ENCODE results near the gene BICC1. TPM values are rescaled to one million over a fixed set of nuclear protein-coding genes. Genes with fewer than 3 reads are reported as not detected.

The BICC1 gene
- total RNA-seq, 1 experiment from 2014 or later: 0.67 TPM

DNA sequence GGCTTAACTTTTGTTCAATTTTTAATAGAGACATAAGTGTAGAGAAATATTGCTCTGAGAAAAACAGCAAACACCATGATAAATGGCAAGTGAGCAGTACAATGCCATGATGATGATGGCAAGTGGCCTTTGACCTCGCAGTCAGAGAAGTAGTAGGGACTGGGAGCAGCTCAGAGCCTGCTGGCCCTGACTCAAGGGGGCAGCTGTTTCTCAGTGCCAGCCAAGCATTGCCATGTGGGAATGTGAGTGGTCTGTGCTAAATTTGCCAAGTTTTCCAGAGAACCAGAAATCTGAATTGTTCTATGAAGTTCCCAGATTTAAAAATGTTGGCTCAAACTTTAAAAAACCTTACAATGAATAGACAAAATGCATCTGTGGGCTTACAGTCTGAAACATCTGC lies 187.9 kb downstream of the BICC1 start:
- H3K27me3 ChIP-seq (ENCODE audit: control insufficient read depth, insufficient read depth, low read length): no peaks in the 10 kb centered on the region
- TF ChIP-seq, protein P1, sequence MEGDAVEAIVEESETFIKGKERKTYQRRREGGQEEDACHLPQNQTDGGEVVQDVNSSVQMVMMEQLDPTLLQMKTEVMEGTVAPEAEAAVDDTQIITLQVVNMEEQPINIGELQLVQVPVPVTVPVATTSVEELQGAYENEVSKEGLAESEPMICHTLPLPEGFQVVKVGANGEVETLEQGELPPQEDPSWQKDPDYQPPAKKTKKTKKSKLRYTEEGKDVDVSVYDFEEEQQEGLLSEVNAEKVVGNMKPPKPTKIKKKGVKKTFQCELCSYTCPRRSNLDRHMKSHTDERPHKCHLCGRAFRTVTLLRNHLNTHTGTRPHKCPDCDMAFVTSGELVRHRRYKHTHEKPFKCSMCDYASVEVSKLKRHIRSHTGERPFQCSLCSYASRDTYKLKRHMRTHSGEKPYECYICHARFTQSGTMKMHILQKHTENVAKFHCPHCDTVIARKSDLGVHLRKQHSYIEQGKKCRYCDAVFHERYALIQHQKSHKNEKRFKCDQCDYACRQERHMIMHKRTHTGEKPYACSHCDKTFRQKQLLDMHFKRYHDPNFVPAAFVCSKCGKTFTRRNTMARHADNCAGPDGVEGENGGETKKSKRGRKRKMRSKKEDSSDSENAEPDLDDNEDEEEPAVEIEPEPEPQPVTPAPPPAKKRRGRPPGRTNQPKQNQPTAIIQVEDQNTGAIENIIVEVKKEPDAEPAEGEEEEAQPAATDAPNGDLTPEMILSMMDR (IDR thresholded peaks at IDR 0.05): no peak
- no peak for TF ChIP-seq POLR2AphosphoS5 (IDR thresholded peaks at IDR 0.05; ENCODE audit: low read depth, low read length)
- TF ChIP-seq TCF7L2 (IDR thresholded peaks at IDR 0.05; ENCODE audit: low read depth, low read length): no peak
- TF ChIP-seq SIN3A (IDR thresholded peaks at IDR 0.05; ENCODE audit: borderline replicate concordance, insufficient read depth, low read depth, low read length): no peak
- TF ChIP-seq, protein P2, sequence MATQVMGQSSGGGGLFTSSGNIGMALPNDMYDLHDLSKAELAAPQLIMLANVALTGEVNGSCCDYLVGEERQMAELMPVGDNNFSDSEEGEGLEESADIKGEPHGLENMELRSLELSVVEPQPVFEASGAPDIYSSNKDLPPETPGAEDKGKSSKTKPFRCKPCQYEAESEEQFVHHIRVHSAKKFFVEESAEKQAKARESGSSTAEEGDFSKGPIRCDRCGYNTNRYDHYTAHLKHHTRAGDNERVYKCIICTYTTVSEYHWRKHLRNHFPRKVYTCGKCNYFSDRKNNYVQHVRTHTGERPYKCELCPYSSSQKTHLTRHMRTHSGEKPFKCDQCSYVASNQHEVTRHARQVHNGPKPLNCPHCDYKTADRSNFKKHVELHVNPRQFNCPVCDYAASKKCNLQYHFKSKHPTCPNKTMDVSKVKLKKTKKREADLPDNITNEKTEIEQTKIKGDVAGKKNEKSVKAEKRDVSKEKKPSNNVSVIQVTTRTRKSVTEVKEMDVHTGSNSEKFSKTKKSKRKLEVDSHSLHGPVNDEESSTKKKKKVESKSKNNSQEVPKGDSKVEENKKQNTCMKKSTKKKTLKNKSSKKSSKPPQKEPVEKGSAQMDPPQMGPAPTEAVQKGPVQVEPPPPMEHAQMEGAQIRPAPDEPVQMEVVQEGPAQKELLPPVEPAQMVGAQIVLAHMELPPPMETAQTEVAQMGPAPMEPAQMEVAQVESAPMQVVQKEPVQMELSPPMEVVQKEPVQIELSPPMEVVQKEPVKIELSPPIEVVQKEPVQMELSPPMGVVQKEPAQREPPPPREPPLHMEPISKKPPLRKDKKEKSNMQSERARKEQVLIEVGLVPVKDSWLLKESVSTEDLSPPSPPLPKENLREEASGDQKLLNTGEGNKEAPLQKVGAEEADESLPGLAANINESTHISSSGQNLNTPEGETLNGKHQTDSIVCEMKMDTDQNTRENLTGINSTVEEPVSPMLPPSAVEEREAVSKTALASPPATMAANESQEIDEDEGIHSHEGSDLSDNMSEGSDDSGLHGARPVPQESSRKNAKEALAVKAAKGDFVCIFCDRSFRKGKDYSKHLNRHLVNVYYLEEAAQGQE (IDR thresholded peaks at IDR 0.05; ENCODE audit: insufficient read depth in 1 of 2, low read depth in 2 of 2, low read length in 1 of 2): no peak
- no peak for DNase-seq (ENCODE audit: low read depth, low spot score)
- H3K27ac ChIP-seq (ENCODE audit: low read length): no peak overlapping the region
- 0 out of 2 replicates have a peak, but pooled peaks cover 3% of the 10 kb centered on the region for H3K9me3 ChIP-seq (ENCODE audit: control insufficient read depth, insufficient read depth, low read depth, low read length)
- no TSS peak for BruUV-seq (replicated peaks)
- H3K4me3 ChIP-seq (ENCODE audit: low read depth in 2 of 2, low read length in 2 of 2): no peak overlapping the region
- POLR2A ChIA-PET: no interaction called here
- no peaks in the 10 kb centered on the region for H3K36me3 ChIP-seq (ENCODE audit: control insufficient read depth, insufficient read depth, low read length)
- in situ Hi-C loops (cut with HindIII; ENCODE audit: low pct_unique_long_range_greater_than_20kb, low sequenced_read_pairs): no loop called here
- intact Hi-C loops (cut with micrococcal nuclease; ENCODE audit: unreplicated experiment): no loop called here
- no peaks in the 10 kb centered on the region for H3K4me1 ChIP-seq (ENCODE audit: control insufficient read depth, insufficient read depth, low read length)
- no peak for ATAC-seq
- CTCF ChIA-PET: no interaction called here

DNA sequence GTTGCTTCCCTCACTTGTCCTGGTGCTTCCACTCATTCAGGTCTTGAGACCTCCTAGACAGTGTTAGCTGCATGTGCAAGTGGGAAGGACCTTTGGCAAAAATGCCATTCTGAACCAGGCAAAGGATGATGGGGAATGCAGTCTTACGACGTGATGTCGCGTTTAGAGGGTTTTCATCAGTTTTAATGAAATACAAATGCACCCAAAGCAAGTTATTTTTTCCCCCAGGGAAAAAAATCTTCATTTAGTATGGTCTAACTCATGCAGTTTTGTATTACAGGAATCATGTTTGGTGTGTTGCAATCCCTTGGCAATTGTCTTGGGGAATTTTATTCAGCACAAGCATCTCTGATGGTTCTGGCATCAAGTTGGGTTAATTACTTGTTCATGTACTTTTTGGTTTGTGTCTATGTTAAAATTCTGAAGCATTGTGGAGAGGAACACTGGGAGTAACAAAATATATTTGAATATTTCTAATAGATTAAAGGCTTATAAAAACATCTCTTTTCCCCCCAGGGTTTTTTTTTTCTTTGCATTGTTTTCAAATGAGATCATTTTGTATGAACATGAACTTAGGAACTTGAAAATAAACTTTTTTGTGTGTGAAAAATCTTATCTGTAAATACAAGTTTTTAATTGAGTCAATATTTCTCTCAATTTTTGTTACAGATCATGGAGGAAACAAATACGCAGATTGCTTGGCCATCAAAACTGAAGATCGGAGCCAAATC lies 188.9 kb downstream of the BICC1 start:
- H3K4me3 ChIP-seq (ENCODE audit: low read depth in 2 of 2, low read length in 2 of 2): no peak overlapping the region
- no peak overlapping the region for H3K27ac ChIP-seq (ENCODE audit: low read length)
- BruUV-seq (replicated peaks): no TSS peak
- intact Hi-C loops (cut with micrococcal nuclease; ENCODE audit: unreplicated experiment): no loop called here
- H3K4me1 ChIP-seq (ENCODE audit: control insufficient read depth, insufficient read depth, low read length): no peaks in the 10 kb centered on the region
- ChIA-PET POLR2A (no interaction called here), CTCF (no interaction called here)
- TF ChIP-seq, protein P2 (IDR thresholded peaks at IDR 0.05; ENCODE audit: insufficient read depth in 1 of 2, low read depth in 2 of 2, low read length in 1 of 2): no peak
- no peak for TF ChIP-seq SIN3A (IDR thresholded peaks at IDR 0.05; ENCODE audit: borderline replicate concordance, insufficient read depth, low read depth, low read length)
- no peak for TF ChIP-seq POLR2AphosphoS5 (IDR thresholded peaks at IDR 0.05; ENCODE audit: low read depth, low read length)
- TF ChIP-seq, protein P1 (IDR thresholded peaks at IDR 0.05): no peak
- TF ChIP-seq TCF7L2 (IDR thresholded peaks at IDR 0.05; ENCODE audit: low read depth, low read length): no peak
- no peak for ATAC-seq
- in situ Hi-C loops (cut with HindIII; ENCODE audit: low pct_unique_long_range_greater_than_20kb, low sequenced_read_pairs): no loop called here
- no peaks in the 10 kb centered on the region for H3K9me3 ChIP-seq (ENCODE audit: control insufficient read depth, insufficient read depth, low read depth, low read length)
- DNase-seq (ENCODE audit: low read depth, low spot score): no peak
- no peaks in the 10 kb centered on the region for H3K36me3 ChIP-seq (ENCODE audit: control insufficient read depth, insufficient read depth, low read length)
- H3K27me3 ChIP-seq (ENCODE audit: control insufficient read depth, insufficient read depth, low read length): no peaks in the 10 kb centered on the region
